ENCODE data around the gene SDK1. TPM values are rescaled to one million over a fixed set of nuclear protein-coding genes. Genes with fewer than 3 reads are reported as not detected.

Gene SDK1
- total RNA-seq, 1 donor from 2014 or later, result 1.3 TPM

DNA sequence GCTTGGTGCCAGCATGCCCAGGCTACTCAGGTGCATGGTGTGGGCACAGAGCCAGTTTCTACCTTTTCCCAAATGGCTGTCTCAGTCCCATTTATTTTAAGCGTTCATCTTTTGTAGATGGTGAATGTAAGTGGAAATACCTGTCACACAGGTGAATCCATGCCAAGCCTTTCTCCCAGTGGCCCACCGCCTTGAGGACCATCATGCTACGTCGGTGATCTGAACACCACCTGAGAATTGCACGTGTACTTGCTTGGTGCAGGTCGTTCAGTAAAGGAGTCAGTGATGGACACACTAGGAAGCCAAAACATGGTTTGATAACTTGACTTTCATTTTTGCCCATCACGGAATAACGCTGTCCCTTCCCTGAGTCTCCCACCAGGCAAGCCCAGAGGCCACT is 714.3 kb downstream of the SDK1 start:
- Mint-ChIP-seq H3K27me3 (peaks cover 11% of the 10 kb centered on the region), H3K4me1 (no peaks in the 10 kb centered on the region), H3K9me3 (peaks cover 10% of the 10 kb centered on the region), H3K27ac (no peak overlapping the region), H3K36me3 (ENCODE audit: low read depth) (no peaks in the 10 kb centered on the region), H3K4me3 (no peak overlapping the region)
- CTCF ChIA-PET, result no interaction called here
- TF ChIP-seq, protein P1, sequence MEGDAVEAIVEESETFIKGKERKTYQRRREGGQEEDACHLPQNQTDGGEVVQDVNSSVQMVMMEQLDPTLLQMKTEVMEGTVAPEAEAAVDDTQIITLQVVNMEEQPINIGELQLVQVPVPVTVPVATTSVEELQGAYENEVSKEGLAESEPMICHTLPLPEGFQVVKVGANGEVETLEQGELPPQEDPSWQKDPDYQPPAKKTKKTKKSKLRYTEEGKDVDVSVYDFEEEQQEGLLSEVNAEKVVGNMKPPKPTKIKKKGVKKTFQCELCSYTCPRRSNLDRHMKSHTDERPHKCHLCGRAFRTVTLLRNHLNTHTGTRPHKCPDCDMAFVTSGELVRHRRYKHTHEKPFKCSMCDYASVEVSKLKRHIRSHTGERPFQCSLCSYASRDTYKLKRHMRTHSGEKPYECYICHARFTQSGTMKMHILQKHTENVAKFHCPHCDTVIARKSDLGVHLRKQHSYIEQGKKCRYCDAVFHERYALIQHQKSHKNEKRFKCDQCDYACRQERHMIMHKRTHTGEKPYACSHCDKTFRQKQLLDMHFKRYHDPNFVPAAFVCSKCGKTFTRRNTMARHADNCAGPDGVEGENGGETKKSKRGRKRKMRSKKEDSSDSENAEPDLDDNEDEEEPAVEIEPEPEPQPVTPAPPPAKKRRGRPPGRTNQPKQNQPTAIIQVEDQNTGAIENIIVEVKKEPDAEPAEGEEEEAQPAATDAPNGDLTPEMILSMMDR (IDR thresholded peaks at IDR 0.05), result no peak
- DNase-seq, result no peak
- intact Hi-C loops (cut with micrococcal nuclease), result no loop called here
- POLR2A ChIA-PET, result no interaction called here
- no peak for ATAC-seq (ENCODE audit: low read depth)

DNA sequence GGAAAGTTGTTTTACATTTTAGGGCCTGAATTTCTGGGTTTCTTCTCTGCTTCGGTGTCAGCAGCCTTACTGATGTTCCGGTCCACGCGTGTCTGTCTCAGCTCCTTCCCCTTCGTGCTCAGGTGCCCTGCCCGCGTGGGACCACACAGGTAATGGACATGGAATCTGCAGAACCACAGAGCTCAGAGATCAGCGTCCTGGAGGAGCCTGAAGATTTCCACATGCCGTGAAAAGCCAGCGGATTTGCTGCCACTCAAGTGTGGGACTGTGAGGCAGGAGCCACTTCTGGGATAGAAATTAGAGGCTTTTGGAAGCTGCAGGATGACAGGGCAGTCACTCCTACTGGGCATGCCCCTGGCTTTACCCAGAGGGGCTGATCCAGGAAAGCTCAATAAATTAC is 714.9 kb downstream of the SDK1 start:
- POLR2A ChIA-PET, result no interaction called here
- no peak for ATAC-seq (ENCODE audit: low read depth)

DNA sequence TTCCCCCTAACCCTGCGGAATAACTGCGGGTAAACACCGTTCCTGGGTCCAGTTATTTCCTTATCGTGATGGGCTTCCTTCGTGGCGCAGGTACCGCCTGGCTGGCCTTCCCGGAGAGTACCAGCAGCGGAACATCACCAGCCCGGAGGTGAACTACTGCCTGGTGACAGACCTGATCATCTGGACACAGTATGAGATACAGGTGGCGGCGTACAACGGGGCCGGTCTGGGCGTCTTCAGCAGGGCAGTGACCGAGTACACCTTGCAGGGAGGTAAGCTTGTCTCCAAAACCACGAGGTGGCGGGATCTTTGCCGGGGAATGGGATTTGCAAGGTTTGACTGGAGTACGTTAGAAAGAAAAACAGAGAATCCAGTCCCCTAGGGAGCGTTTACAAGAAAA is 716.0 kb downstream of the SDK1 start:
- H3K4me3 Mint-ChIP-seq, result no peak overlapping the region

More for the DNA sequence above, 714.9 kb downstream of the SDK1 start:
- H3K36me3 Mint-ChIP-seq (ENCODE audit: low read depth), result no peaks in the 10 kb centered on the region
- no peak overlapping the region for H3K4me3 Mint-ChIP-seq
- no peak overlapping the region for H3K27ac Mint-ChIP-seq
- DNase-seq, result no peak
- intact Hi-C loops (cut with micrococcal nuclease), result no loop called here
- TF ChIP-seq, protein P1 (IDR thresholded peaks at IDR 0.05), result no peak
- H3K27me3 Mint-ChIP-seq, result peaks cover 11% of the 10 kb centered on the region
- CTCF ChIA-PET, result no interaction called here
- peaks cover 10% of the 10 kb centered on the region for H3K9me3 Mint-ChIP-seq
- H3K4me1 Mint-ChIP-seq, result no peaks in the 10 kb centered on the region

DNA sequence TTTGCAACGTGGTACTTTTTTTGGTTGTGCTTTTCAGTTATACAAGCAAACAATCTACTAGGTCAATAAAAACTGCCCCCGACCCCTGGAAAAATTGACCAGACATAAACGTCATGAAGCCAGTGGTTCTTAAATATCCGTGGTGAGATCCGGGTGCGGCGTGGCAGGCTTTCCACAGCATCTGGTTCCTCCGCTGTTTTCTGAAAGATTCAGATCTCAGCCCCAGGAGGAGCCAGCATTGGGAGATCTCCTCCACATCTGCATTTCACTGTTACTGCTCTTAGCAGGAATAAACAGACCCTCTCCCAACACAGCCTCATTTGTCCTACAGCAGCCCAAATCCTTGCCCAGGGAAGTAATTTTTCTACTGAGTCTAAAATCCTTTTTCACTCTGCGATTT is 716.7 kb downstream of the SDK1 start:
- Mint-ChIP-seq H3K9me3 (peaks cover 10% of the 10 kb centered on the region), H3K4me1 (no peaks in the 10 kb centered on the region), H3K4me3 (no peak overlapping the region), H3K27me3 (peaks cover 9% of the 10 kb centered on the region), H3K27ac (no peak overlapping the region), H3K36me3 (ENCODE audit: low read depth) (no peaks in the 10 kb centered on the region)
- DNase-seq (no peak), ATAC-seq (ENCODE audit: low read depth) (no peak)
- ChIA-PET CTCF (no interaction called here), POLR2A (no interaction called here)
- intact Hi-C loops (cut with micrococcal nuclease), result no loop called here
- TF ChIP-seq, protein P1 (IDR thresholded peaks at IDR 0.05), result no peak

More for the DNA sequence above, 716.0 kb downstream of the SDK1 start:
- peaks cover 10% of the 10 kb centered on the region for H3K9me3 Mint-ChIP-seq
- no peaks in the 10 kb centered on the region for H3K4me1 Mint-ChIP-seq
- ATAC-seq (ENCODE audit: low read depth), result no peak
- ChIA-PET CTCF (no interaction called here), POLR2A (no interaction called here)
- TF ChIP-seq, protein P1 (IDR thresholded peaks at IDR 0.05), result no peak
- intact Hi-C loops (cut with micrococcal nuclease), result no loop called here
- no peak for DNase-seq
- H3K27me3 Mint-ChIP-seq, result peaks cover 11% of the 10 kb centered on the region
- no peaks in the 10 kb centered on the region for H3K36me3 Mint-ChIP-seq (ENCODE audit: low read depth)
- H3K27ac Mint-ChIP-seq, result no peak overlapping the region

DNA sequence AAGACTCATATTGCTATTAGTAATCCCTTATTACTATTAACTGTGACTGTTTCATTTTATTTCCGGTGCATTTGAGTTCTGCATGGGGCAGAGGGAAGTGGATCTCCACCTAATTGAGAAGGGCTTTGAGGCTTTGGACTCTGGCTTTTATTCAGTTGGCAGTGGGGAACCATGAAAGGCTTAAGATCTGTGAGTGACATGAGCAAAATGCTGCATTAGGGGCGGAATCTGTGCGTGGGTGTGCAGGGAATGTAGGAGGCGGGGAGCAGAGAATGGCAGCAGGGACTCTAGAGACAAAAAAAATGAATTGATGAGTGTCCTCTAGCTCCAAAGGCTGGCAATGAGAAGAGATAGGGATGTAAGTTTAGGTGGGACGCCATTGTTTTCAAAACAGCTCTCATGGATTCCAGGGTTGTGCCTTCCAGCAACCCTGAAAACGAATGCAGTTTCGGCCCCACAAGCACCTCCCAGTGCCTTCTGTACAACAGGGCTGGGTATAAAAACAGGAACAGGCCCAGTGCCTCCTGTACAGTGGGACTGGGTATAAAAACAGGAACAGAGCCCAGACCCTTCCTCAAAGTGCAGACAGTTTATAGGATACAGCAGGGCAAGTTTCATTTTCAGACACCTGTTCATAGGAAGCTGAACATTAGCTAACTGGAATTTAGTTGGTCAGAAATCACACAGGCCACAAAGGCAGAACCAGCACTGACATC is 717.7 kb downstream of the SDK1 start:
- intact Hi-C loops (cut with micrococcal nuclease), result no loop called here
- TF ChIP-seq, protein P1 (IDR thresholded peaks at IDR 0.05), result no peak
- POLR2A ChIA-PET, result no interaction called here
- peaks cover 9% of the 10 kb centered on the region for H3K27me3 Mint-ChIP-seq
- H3K9me3 Mint-ChIP-seq, result peaks cover 10% of the 10 kb centered on the region
- H3K36me3 Mint-ChIP-seq (ENCODE audit: low read depth), result no peaks in the 10 kb centered on the region
- no peak for DNase-seq
- CTCF ChIA-PET, result no interaction called here
- no peak overlapping the region for H3K4me3 Mint-ChIP-seq
- H3K27ac Mint-ChIP-seq, result no peak overlapping the region
- ATAC-seq (ENCODE audit: low read depth), result no peak
- no peaks in the 10 kb centered on the region for H3K4me1 Mint-ChIP-seq

All from activated B cell treated with CpG ODN at 0.5 μM for 24 hours (primary cell).